Measurements from ENCODE around the gene POGLUT3. TPM values are rescaled to one million over a fixed set of nuclear protein-coding genes. Genes with fewer than 3 reads are reported as not detected.
A peak's percentile ranks its signal among the peaks of the same experiment; 100 is the strongest.

POGLUT3 gene
- total RNA-seq, 2 donors from 2014 or later: 15.8 to 19.6 TPM

DNA sequence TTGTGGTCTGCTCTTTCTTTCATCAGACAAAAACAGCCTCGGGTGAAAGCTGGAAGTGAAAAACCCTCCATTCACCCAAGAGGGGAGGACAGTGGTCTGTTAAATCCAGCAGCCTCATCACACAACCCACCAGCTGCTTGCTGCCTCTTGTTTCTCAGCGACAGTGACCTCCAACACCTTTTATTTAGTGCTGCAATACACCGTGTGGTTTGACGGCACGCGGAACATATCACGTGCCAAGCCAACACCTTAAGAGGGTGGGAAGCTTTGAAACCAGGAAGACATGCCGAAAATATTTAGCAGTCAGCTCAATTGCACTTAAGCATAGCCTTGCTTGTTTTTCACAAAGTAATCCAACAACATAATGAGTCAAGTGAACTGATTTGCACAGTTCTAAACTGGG lies 39.8 kb upstream of the POGLUT3 start:
- H3K9ac ChIP-seq (ENCODE audit: low read depth in 2 of 2, low read length in 2 of 2): peak overlapping the region in 1 of 2 donors; percentile 31

DNA sequence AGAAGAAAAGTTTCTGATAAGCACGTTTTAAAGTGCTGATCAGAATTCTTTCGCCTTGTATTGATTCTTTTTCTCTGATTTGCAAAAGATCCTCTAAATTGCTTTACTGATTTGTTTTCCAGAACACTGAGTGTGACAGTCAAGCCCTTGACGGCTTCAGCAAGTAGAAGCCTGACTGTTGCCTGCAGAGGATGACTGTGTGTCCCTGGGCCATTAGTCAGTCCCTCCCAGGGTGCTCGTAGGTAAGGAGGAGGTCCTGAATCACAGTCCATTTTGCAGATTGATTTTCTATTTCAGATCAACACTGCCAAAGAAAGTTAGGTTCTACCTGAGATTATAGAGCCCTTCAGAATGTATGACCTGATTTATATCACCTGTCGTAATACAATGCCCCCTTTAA lies 38.6 kb upstream of the POGLUT3 start:
- Histone ChIP-seq H3K27ac (no peak overlapping the region), H3K4me1 (peaks cover 8% of the 10 kb centered on the region), H3K9ac (ENCODE audit: low read depth in 2 of 2, low read length in 2 of 2) (no peak overlapping the region), H3K9me3 (no peaks in the 10 kb centered on the region), H3K36me3 (no peaks in the 10 kb centered on the region), H3K4me3 (no peak overlapping the region), H3K27me3 (no peaks in the 10 kb centered on the region)
- no peak for DNase-seq
- TF ChIP-seq, protein P1, sequence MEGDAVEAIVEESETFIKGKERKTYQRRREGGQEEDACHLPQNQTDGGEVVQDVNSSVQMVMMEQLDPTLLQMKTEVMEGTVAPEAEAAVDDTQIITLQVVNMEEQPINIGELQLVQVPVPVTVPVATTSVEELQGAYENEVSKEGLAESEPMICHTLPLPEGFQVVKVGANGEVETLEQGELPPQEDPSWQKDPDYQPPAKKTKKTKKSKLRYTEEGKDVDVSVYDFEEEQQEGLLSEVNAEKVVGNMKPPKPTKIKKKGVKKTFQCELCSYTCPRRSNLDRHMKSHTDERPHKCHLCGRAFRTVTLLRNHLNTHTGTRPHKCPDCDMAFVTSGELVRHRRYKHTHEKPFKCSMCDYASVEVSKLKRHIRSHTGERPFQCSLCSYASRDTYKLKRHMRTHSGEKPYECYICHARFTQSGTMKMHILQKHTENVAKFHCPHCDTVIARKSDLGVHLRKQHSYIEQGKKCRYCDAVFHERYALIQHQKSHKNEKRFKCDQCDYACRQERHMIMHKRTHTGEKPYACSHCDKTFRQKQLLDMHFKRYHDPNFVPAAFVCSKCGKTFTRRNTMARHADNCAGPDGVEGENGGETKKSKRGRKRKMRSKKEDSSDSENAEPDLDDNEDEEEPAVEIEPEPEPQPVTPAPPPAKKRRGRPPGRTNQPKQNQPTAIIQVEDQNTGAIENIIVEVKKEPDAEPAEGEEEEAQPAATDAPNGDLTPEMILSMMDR (IDR thresholded peaks at IDR 0.05): no peak
- intact Hi-C loops (cut with DNase I): no loop called here

More for the DNA sequence above, 39.8 kb upstream of the POGLUT3 start:
- Histone ChIP-seq H3K36me3 (no peaks in the 10 kb centered on the region), H3K4me1 (peaks cover 8% of the 10 kb centered on the region), H3K9me3 (no peaks in the 10 kb centered on the region), H3K27ac (no peak overlapping the region), H3K27me3 (no peaks in the 10 kb centered on the region), H3K4me3 (no peak overlapping the region)
- intact Hi-C loops (cut with DNase I): no loop called here
- peak; percentile 73 for DNase-seq
- TF ChIP-seq, protein P1 (IDR thresholded peaks at IDR 0.05): no peak

DNA sequence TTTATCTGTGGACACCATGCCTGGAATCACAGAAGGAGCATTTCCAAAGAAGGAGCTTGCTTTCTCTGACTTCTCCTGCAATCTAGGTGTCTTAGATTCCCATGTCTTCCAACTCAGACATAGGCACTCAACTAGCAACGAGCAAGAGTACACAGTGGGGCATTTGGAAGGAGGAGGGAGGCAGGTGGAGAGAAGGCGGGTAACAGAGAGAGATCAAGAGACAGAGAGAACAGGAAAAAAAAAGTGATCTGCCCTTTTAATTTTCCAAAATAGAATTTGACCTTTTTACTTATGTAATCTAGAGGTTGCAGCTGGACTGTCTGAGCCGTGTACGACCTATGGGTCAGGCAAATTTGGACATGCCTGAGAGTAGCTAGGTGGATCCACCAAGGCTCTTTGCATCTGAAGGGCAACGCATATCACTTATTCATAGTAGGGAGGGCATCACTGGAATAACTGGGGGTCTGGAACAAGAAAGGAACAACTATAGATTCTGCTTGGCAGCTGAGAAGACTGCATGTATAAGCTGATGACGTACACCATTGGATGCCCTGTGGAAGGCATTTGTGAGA lies 37.3 kb upstream of the POGLUT3 start:
- H3K4me1 ChIP-seq: peaks cover 8% of the 10 kb centered on the region
- H3K27me3 ChIP-seq: no peaks in the 10 kb centered on the region
- no peaks in the 10 kb centered on the region for H3K36me3 ChIP-seq
- TF ChIP-seq, protein P1 (IDR thresholded peaks at IDR 0.05): no peak
- H3K9me3 ChIP-seq: no peaks in the 10 kb centered on the region
- no peak overlapping the region for H3K27ac ChIP-seq
- intact Hi-C loops (cut with DNase I): no loop called here
- no peak overlapping the region for H3K9ac ChIP-seq (ENCODE audit: low read depth in 2 of 2, low read length in 2 of 2)
- no peak for DNase-seq
- no peak overlapping the region for H3K4me3 ChIP-seq

DNA sequence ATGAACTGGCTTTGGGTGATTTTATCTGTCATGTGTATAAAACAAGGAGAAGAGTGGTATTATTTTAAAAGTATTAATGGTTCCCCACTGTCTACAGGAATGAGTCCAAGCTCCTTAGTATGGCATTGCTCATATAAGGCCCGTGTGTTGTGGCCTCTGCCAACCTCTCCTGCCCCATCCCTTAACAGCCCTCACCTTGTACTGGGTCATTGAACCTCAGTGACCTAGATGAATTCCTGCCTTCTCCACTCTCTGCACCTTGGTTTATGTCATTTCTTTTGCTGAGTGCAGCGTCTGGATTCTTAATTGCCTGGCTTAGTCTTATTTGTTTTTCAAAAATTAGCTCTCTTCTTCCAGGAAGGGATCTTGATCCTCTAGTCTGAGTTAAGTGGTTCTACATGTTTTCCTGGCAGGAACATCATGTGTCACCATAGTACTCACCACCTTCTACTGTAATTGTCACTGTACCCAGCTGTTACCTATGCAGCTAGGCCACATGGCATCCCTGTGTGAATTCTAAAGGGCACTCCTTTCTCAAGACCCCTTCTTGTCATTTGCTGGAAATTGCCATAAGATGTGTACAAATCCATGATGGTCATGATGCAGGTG lies 36.2 kb upstream of the POGLUT3 start:
- DNase-seq: no peak

DNA sequence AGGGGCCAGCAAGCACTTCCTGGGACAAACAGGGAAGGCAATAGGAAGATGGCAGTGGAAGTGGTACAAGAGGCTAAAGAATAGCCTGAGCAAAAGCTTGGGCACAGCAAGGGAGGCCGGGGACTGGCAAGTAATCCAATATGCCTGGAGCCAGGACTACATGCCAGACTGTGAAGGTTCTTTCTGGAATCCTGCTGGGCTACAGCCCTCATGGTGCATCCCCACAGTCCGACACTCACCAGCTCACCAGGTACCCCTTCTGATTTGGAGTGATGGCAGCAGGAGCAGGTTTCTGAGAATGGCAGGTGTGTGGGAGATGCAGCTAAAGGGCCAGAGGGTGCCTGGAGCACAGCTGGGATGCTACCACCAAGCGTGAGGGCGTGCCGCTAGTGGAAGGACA lies 32.2 kb upstream of the POGLUT3 start:
- H3K36me3 ChIP-seq: no peaks in the 10 kb centered on the region
- TF ChIP-seq, protein P1 (IDR thresholded peaks at IDR 0.05): no peak
- DNase-seq: no peak
- no peak overlapping the region for H3K4me3 ChIP-seq
- no peaks in the 10 kb centered on the region for H3K4me1 ChIP-seq
- H3K9me3 ChIP-seq: no peaks in the 10 kb centered on the region
- H3K27ac ChIP-seq: no peak overlapping the region
- no peaks in the 10 kb centered on the region for H3K27me3 ChIP-seq
- no peak overlapping the region for H3K9ac ChIP-seq (ENCODE audit: low read depth in 2 of 2, low read length in 2 of 2)
- intact Hi-C loops (cut with DNase I): no loop called here

More for the DNA sequence above, 36.2 kb upstream of the POGLUT3 start:
- Histone ChIP-seq H3K4me3 (no peak overlapping the region), H3K27me3 (no peaks in the 10 kb centered on the region), H3K27ac (no peak overlapping the region), H3K9me3 (no peaks in the 10 kb centered on the region), H3K4me1 (peaks cover 8% of the 10 kb centered on the region), H3K36me3 (no peaks in the 10 kb centered on the region), H3K9ac (ENCODE audit: low read depth in 2 of 2, low read length in 2 of 2) (no peak overlapping the region)
- TF ChIP-seq, protein P1 (IDR thresholded peaks at IDR 0.05): no peak
- intact Hi-C loops (cut with DNase I): no loop called here
